HepG2 (cell line): ENCODE results near the gene MAGEA4.

ENCODE experiments used
- CERS6 ChIP-seq: sonication (generic); formaldehyde crosslinking; IDR thresholded peaks from 2 replicates; pipeline ENCODE4 v1.5.0; 2020; ENCODE audit warnings: missing genetic modification reagents
- GLI4 ChIP-seq: sonication (generic); formaldehyde crosslinking; IDR thresholded peaks from 2 replicates; pipeline ENCODE4 v1.5.1; 2020; ENCODE audit warnings: missing genetic modification reagents, mild to moderate bottlenecking, moderate library complexity, borderline replicate concordance
- PLRG1 ChIP-seq: fragments of 450-650 bp; conservative IDR thresholded peaks from 2 replicates; pipeline ENCODE4 v1.6.1; 2016
- POLR2A ChIP-seq, 2 experiments: IDR thresholded peaks; 2 replicates each; pipeline ENCODE4 v1.6.1; 2011; ENCODE audit warnings: low read depth in 2 of 2, low read length in 2 of 2, mild to moderate bottlenecking in 1 of 2, moderate library complexity in 1 of 2; ENCODE audit not compliant: insufficient read depth in 1 of 2
- RCOR2 ChIP-seq: IDR thresholded peaks from 2 replicates; pipeline ENCODE4 v1.6.1; 2016; ENCODE audit warnings: missing biosample characterization, missing genetic modification reagents
- REST ChIP-seq, 2 experiments: IDR thresholded peaks; 2 replicates each; pipeline ENCODE4 v1.6.1; 2011 to 2012; ENCODE audit warnings: low read length in 2 of 2, borderline replicate concordance in 1 of 2, low read depth in 1 of 2, mild to moderate bottlenecking in 1 of 2, moderate library complexity in 1 of 2
- SIX4 ChIP-seq: sonication (generic); formaldehyde crosslinking; IDR thresholded peaks from 2 replicates; pipeline ENCODE4 v1.4.0; 2020; ENCODE audit warnings: missing genetic modification reagents
- ZNF10 ChIP-seq: sonication (generic); formaldehyde crosslinking; IDR thresholded peaks from 2 replicates; pipeline ENCODE4 v1.4.0; 2020; ENCODE audit warnings: mild to moderate bottlenecking, low read depth, missing genetic modification reagents, borderline replicate concordance
- ZNF224 ChIP-seq: sonication (generic); formaldehyde crosslinking; IDR thresholded peaks from 2 replicates; pipeline ENCODE4 v1.5.0; 2020; ENCODE audit warnings: mild to moderate bottlenecking, missing genetic modification reagents
- ZNF782 ChIP-seq: sonication (generic); formaldehyde crosslinking; IDR thresholded peaks from 2 replicates; pipeline ENCODE4 v1.4.0; 2020; ENCODE audit warnings: missing genetic modification reagents, mild to moderate bottlenecking, borderline replicate concordance

- TF ChIP-seq ZNF224, result no peak
- no peak for TF ChIP-seq CERS6 (CRISPR knock-in tag)
- TF ChIP-seq PLRG1, result no peak
- no peak for TF ChIP-seq GLI4 (CRISPR knock-in tag)
- TF ChIP-seq ZNF782 (CRISPR knock-in tag), result no peak
- TF ChIP-seq POLR2A (IDR thresholded peaks at IDR 0.05; ENCODE audit: insufficient read depth in 1 of 2, low read depth in 2 of 2, low read length in 2 of 2), result no peak
- no peak for TF ChIP-seq SIX4 (CRISPR knock-in tag)
- no peak for TF ChIP-seq REST (IDR thresholded peaks at IDR 0.05; ENCODE audit: borderline replicate concordance in 1 of 2, low read depth in 1 of 2, low read length in 2 of 2)
- TF ChIP-seq RCOR2 (CRISPR knock-in tag), result no peak
- no peak for TF ChIP-seq ZNF10 (CRISPR knock-in tag)
These were observed 7.7 kb upstream of the MAGEA4 start for GRCh38 chrX:151904989-151905388.
